Vagina (tissue), 2 donors: ENCODE measurements around the gene CHRM1.

Experiments
- CTCF ChIP-seq, 3 experiments: fragments of 450-650 bp in 2 of 3; fragments of 200-600 bp in 1 of 3; sonication (generic) in 1 of 3; IDR thresholded peaks; one replicate each; pipeline ENCODE4 v1.5.1; 2017 to 2019; ENCODE audit warnings: antibody characterized with exemption in 3 of 3, mild to moderate bottlenecking in 2 of 3, moderate library complexity in 2 of 3
- POLR2A ChIP-seq, 2 donors: fragments of 450-650 bp; IDR thresholded peaks; one replicate each; pipeline ENCODE4 v1.6.1; 2017; ENCODE audit warnings: antibody characterized with exemption in 2 of 2, mild to moderate bottlenecking in 2 of 2, moderate library complexity in 2 of 2
- POLR2AphosphoS5 ChIP-seq, 2 donors: sonication (generic); formaldehyde crosslinking; IDR thresholded peaks; one replicate each; pipeline ENCODE4 v1.9.0; 2017; ENCODE audit warnings: antibody characterized with exemption in 2 of 2, mild to moderate bottlenecking in 2 of 2, low read depth in 1 of 2; ENCODE audit not compliant: insufficient read depth in 1 of 2

GRCh38 chr11:62914416-62914815 lies 6.7 kb downstream of the CHRM1 start:
- no peak for TF ChIP-seq POLR2A (IDR thresholded peaks at IDR 0.05)
- no peak for TF ChIP-seq CTCF (IDR thresholded peaks at IDR 0.05)
- no peak for TF ChIP-seq POLR2AphosphoS5 (IDR thresholded peaks at IDR 0.05; ENCODE audit: insufficient read depth in 1 of 2, low read depth in 1 of 2)
